ENCODE data around the gene LPCAT1.
"Not testable (repeated sequence)": the region's sequence is repeated elsewhere in the genome, so short reads cannot be mapped to it uniquely, and the experiment has no call there.

The LPCAT1 gene

GRCh38 chr5:1509346-1510085 is 14.2 kb downstream of the LPCAT1 start:
- DNase-seq (ENCODE audit: low read depth) = no peak

- DNase-seq (ENCODE audit: low read depth) = no peak
Observed at GRCh38 chr5:1508659-1509290, 15.0 kb downstream of the LPCAT1 start.

GRCh38 chr5:1507961-1508658 is 15.7 kb downstream of the LPCAT1 start:
- no peak for DNase-seq (ENCODE audit: low read depth)

GRCh38 chr5:1507457-1507856 is 16.3 kb downstream of the LPCAT1 start:
- DNase-seq (ENCODE audit: low read depth) = no peak

- no peak for DNase-seq (ENCODE audit: low read depth)
Observed at GRCh38 chr5:1507014-1507375, 16.8 kb downstream of the LPCAT1 start.

- no peak for DNase-seq (ENCODE audit: low read depth)
Observed at GRCh38 chr5:1506242-1507013, 17.3 kb downstream of the LPCAT1 start.

- DNase-seq (ENCODE audit: low read depth) = no peak
Observed at GRCh38 chr5:1505506-1506241, 18.1 kb downstream of the LPCAT1 start.

GRCh38 chr5:1505089-1505488 is 18.7 kb downstream of the LPCAT1 start:
- DNase-seq (ENCODE audit: low read depth) = not testable (repeated sequence)

- DNase-seq (ENCODE audit: low read depth) = no peak
Observed at GRCh38 chr5:1504617-1505016, 19.1 kb downstream of the LPCAT1 start.

GRCh38 chr5:1504069-1504595 is 19.6 kb downstream of the LPCAT1 start:
- DNase-seq (ENCODE audit: low read depth) = no peak

- DNase-seq (ENCODE audit: low read depth) = no peak
Observed at GRCh38 chr5:1503241-1504068, 20.3 kb downstream of the LPCAT1 start.

GRCh38 chr5:1502737-1503120 is 21.0 kb downstream of the LPCAT1 start:
- no peak for DNase-seq (ENCODE audit: low read depth)

GRCh38 chr5:1502046-1502736 is 21.6 kb downstream of the LPCAT1 start:
- no peak for DNase-seq (ENCODE audit: low read depth)

GRCh38 chr5:1501372-1502045 is 22.3 kb downstream of the LPCAT1 start:
- DNase-seq (ENCODE audit: low read depth) = no peak

- no peak for DNase-seq (ENCODE audit: low read depth)
Observed at GRCh38 chr5:1500411-1501091, 23.2 kb downstream of the LPCAT1 start.

GRCh38 chr5:1499851-1500250 is 23.9 kb downstream of the LPCAT1 start:
- DNase-seq (ENCODE audit: low read depth) = no peak

- no peak for DNase-seq (ENCODE audit: low read depth)
Observed at GRCh38 chr5:1498623-1499416, 24.9 kb downstream of the LPCAT1 start.
